ENCODE results near the gene MLST8.
"Not testable (repeated sequence)": the region's sequence is repeated elsewhere in the genome, so short reads cannot be mapped to it uniquely, and the experiment has no call there.

MLST8 gene

DNA sequence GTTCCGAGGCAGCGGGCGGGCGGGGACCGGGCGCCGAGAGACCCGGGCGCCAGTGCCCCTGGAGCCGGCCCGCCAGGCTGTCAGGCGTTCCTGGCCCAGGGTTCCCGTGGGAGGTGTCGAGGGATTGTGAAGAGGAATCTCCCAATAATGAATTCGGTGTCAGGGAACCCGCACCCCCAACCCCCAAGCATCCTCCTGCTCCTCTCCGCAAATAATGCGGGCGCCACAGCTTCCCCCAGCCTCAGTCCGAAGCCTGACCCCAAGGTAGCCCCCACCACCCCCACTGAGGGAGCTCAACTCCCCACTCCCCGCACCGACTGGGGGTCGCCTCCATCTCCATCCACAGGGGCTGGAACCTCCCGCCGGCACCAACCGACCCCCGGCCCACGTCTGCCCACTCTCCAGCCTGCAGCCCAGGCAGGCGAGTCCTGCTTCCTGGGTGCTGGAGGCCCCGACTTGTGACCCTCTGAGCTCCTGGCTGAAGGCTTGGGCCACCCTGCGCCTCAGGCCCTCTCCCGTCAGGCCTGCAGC, 8.2 kb upstream of the MLST8 start:
- POLR2A ChIA-PET (ENCODE audit: low non-redundant PET) = no interaction called here
- no peak for DNase-seq (ENCODE audit: low spot score)
- H3K27ac ChIP-seq = no peak overlapping the region
- CTCF ChIA-PET = interaction anchor here (0.9 kb wide), 1 partner anchor 304 kb away, joined by 3 read pairs; no protein-coding TSS in a partner anchor
- no peak for TF ChIP-seq CTCF (conservative IDR thresholded peaks at IDR 0.05; ENCODE audit: low read depth)

DNA sequence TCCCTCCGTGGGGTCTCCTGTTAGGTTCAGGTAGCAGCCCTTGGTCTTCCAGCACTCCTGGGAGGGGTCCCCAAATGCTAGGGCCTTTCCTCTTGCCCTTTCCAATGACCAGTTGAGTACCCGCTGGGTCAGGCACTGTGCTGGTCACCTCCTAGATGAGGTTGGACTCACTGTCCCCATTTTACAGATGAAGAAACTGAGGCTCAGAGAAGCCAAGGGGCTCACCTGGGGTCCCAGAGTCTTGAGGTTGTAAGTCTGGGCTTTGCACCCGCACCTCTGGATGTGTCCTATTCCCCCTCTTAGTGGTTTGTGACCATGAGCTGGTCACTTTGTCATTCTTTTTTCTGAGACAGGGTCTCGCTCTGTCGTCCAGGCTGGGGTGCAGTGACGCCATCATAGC, 7.5 kb upstream of the MLST8 start:
- ChIA-PET POLR2A (ENCODE audit: low non-redundant PET) (no interaction called here), CTCF (no interaction called here)
- no peak overlapping the region for H3K27ac ChIP-seq
- DNase-seq (ENCODE audit: low spot score) = no peak
- no peak for TF ChIP-seq CTCF (conservative IDR thresholded peaks at IDR 0.05; ENCODE audit: low read depth)

DNA sequence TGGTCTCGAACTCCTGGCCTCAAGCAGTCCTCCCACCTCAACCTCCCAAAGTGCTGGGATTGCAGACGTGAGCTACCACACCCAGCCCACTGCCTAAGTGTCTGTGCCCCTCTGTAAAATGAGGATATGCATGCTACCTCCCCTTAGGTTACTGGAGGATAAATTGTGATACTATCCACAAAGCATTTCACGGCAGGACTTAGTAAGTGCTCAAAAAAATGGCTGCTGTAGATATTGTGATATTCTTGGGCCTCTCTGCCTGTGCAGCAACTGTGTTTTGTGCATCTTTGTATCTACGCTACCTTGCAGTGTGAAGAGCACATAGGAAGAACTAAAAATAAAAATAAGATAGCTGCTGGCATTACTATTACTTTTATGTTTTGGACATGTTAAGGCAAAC, 7.0 kb upstream of the MLST8 start:
- TF ChIP-seq CTCF (conservative IDR thresholded peaks at IDR 0.05; ENCODE audit: low read depth) = no peak
- no peak for DNase-seq (ENCODE audit: low spot score)
- CTCF ChIA-PET = no interaction called here
- no peak overlapping the region for H3K27ac ChIP-seq
- POLR2A ChIA-PET (ENCODE audit: low non-redundant PET) = no interaction called here

- CTCF ChIA-PET = no interaction called here
- TF ChIP-seq CTCF (conservative IDR thresholded peaks at IDR 0.05; ENCODE audit: low read depth) = no peak
- H3K27ac ChIP-seq = no peak overlapping the region
- POLR2A ChIA-PET (ENCODE audit: low non-redundant PET) = no interaction called here
- DNase-seq (ENCODE audit: low spot score) = no peak
These were observed 6.2 kb upstream of the MLST8 start for GRCh38 chr16:2199095-2199494.

DNA sequence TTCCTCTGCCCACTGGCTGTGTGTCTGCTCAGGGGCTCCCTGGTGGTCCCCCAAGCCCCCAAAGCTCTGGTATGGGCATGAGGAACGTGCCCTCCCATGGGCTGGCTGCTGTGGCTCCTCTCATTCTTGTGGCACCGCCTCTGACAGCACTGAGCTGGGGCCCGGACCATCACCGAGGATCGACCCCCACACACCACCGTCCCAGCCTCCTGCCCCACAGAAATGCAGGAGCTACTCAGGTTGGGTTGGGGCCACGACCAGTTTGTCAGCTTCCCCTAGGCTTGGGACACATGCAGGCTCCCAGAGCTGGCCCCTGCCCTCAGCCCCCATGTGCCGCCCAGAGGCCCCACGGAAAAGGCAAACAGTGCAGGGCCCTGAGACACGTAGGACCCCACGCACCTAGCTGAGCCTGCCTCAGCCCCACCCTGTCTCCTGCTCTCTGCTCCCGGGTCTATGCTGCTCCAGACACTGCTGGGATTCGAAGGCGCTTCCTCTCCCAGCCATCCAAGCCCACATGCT, 5.6 kb upstream of the MLST8 start:
- no peak for DNase-seq (ENCODE audit: low spot score)
- TF ChIP-seq CTCF (conservative IDR thresholded peaks at IDR 0.05; ENCODE audit: low read depth) = no peak
- no peak overlapping the region for H3K27ac ChIP-seq
- CTCF ChIA-PET = interaction anchor here (0.5 kb wide), 1 partner anchor 301 kb away, joined by 4 read pairs; no protein-coding TSS in a partner anchor
- POLR2A ChIA-PET (ENCODE audit: low non-redundant PET) = no interaction called here

DNA sequence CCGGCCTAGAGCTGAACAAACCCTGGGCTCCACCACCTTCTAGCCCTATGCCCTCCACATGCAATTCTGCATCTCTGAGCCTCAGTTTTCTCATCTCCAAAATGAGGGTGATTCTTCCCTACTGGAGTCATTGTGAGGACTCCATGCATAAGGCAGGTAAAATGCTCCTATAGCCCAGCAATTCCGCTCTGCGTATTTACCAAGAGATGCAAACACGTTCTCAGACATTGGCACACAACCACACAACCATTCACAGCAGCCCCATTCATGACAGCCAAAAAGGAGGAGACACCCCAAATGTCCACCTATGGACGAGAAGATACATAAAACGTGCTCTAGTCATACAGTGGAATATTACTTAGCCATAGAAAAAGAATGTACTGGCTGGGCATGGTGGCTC, 4.9 kb upstream of the MLST8 start:
- ChIA-PET CTCF (interaction anchor here (0.5 kb wide), 1 partner anchor 301 kb away, joined by 4 read pairs; no protein-coding TSS in a partner anchor), POLR2A (ENCODE audit: low non-redundant PET) (no interaction called here)
- TF ChIP-seq CTCF (conservative IDR thresholded peaks at IDR 0.05; ENCODE audit: low read depth) = no peak
- H3K27ac ChIP-seq = no peak overlapping the region
- no peak for DNase-seq (ENCODE audit: low spot score)

DNA sequence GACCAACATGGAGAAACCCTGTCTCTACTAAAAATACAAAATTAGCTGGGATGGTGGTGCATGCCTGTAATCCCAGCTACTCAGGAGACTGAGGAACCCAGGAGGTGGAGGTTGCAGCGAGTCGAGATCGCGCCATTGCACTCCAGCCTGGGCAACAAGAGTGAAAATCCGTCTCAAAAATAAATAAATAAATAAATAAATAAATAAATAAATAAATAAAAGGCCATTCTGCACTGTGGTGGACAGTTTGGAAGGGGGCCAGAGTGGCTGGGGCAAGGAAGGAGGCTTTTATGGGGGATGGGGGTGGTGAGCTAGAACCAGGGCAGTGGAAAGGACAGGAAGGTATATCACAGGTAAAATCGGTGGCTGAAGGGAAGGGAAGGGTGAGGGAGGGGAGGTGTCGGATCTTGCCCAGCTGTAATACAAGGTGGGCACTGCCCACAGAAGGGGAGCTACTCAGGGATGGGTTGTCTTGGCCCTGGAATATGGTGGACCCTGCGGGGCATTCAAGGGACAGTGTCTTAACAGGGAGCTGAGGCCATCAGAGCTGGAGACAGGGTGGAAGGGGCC, 2.0 kb upstream of the MLST8 start:
- CTCF ChIA-PET = interaction anchor here (0.7 to 0.9 kb wide), 2 partner anchors 8 to 298 kb away, joined by 3 read pairs; no protein-coding TSS in a partner anchor
- H3K27ac ChIP-seq; DNase-seq (ENCODE audit: low spot score); POLR2A ChIA-PET (ENCODE audit: low non-redundant PET): not testable (repeated sequence)

All from RWPE1 (cell line).